ENCODE data around the gene NAV2.

The NAV2 gene

GRCh38 chr11:19715373-19715772, 2.7 kb downstream of the NAV2 start:
- in situ Hi-C loops (cut with MboI; ENCODE audit: low sequenced_read_pairs): no loop called here
- no peak overlapping the region for H3K4me3 ChIP-seq
- peaks cover 8% of the 10 kb centered on the region for H3K4me1 ChIP-seq
- H3K36me3 ChIP-seq (replicated peaks): no peaks in the 10 kb centered on the region
- H3K9me3 ChIP-seq: no peaks in the 10 kb centered on the region
- no peak for DNase-seq (ENCODE audit: low spot score in 2 of 2)
- peaks cover 28% of the 10 kb centered on the region for H3K27me3 ChIP-seq (ENCODE audit: low read depth)

- Histone ChIP-seq H3K27me3 (ENCODE audit: low read depth) (peaks cover 35% of the 10 kb centered on the region), H3K4me1 (peaks cover 2% of the 10 kb centered on the region; the same call in 1 of the 2 replicates), H3K9me3 (no peaks in the 10 kb centered on the region), H3K4me3 (no peak overlapping the region), H3K36me3 (replicated peaks) (no peaks in the 10 kb centered on the region)
- DNase-seq (ENCODE audit: low spot score in 2 of 2): no peak
- in situ Hi-C loops (cut with MboI; ENCODE audit: low sequenced_read_pairs): no loop called here
Observed at GRCh38 chr11:19718051-19718450, 5.4 kb downstream of the NAV2 start.

- no peaks in the 10 kb centered on the region for H3K4me1 ChIP-seq
- no peak overlapping the region for H3K4me3 ChIP-seq
- in situ Hi-C loops (cut with MboI; ENCODE audit: low sequenced_read_pairs): no loop called here
- H3K9me3 ChIP-seq: no peaks in the 10 kb centered on the region
- no peaks in the 10 kb centered on the region for H3K36me3 ChIP-seq (replicated peaks)
- peaks cover 26% of the 10 kb centered on the region for H3K27me3 ChIP-seq (ENCODE audit: low read depth)
- no peak for DNase-seq (ENCODE audit: low spot score in 2 of 2)
Observed at GRCh38 chr11:19718951-19719350, 6.3 kb downstream of the NAV2 start.

- H3K9me3 ChIP-seq: no peaks in the 10 kb centered on the region
- no peak for DNase-seq (ENCODE audit: low spot score in 2 of 2)
- peaks cover 17% of the 10 kb centered on the region for H3K27me3 ChIP-seq (ENCODE audit: low read depth)
- H3K36me3 ChIP-seq (replicated peaks): no peaks in the 10 kb centered on the region
- H3K4me3 ChIP-seq: no peak overlapping the region
- no peaks in the 10 kb centered on the region for H3K4me1 ChIP-seq
- in situ Hi-C loops (cut with MboI; ENCODE audit: low sequenced_read_pairs): no loop called here
Observed at GRCh38 chr11:19719960-19720359, 7.3 kb downstream of the NAV2 start.

GRCh38 chr11:19721176-19721575, 8.5 kb downstream of the NAV2 start:
- no peak overlapping the region for H3K4me3 ChIP-seq
- no peaks in the 10 kb centered on the region for H3K36me3 ChIP-seq (replicated peaks)
- H3K9me3 ChIP-seq: no peaks in the 10 kb centered on the region
- in situ Hi-C loops (cut with MboI; ENCODE audit: low sequenced_read_pairs): no loop called here
- H3K4me1 ChIP-seq: no peaks in the 10 kb centered on the region
- peaks cover 8% of the 10 kb centered on the region for H3K27me3 ChIP-seq (ENCODE audit: low read depth)
- no peak for DNase-seq (ENCODE audit: low spot score in 2 of 2)

- no peaks in the 10 kb centered on the region for H3K4me1 ChIP-seq
- no peak for DNase-seq (ENCODE audit: low spot score in 2 of 2)
- in situ Hi-C loops (cut with MboI; ENCODE audit: low sequenced_read_pairs): no loop called here
- H3K9me3 ChIP-seq: no peaks in the 10 kb centered on the region
- H3K36me3 ChIP-seq (replicated peaks): no peaks in the 10 kb centered on the region
- peaks cover 8% of the 10 kb centered on the region; the same call in 1 of the 2 replicates for H3K27me3 ChIP-seq (ENCODE audit: low read depth)
- no peak overlapping the region for H3K4me3 ChIP-seq
Observed at GRCh38 chr11:19722702-19723101, 10.1 kb downstream of the NAV2 start.

- Histone ChIP-seq H3K9me3 (no peaks in the 10 kb centered on the region), H3K27me3 (ENCODE audit: low read depth) (peaks cover 8% of the 10 kb centered on the region; the same call in 1 of the 2 replicates), H3K36me3 (replicated peaks) (no peaks in the 10 kb centered on the region), H3K4me3 (no peak overlapping the region), H3K4me1 (no peaks in the 10 kb centered on the region)
- in situ Hi-C loops (cut with MboI; ENCODE audit: low sequenced_read_pairs): no loop called here
- DNase-seq (ENCODE audit: low spot score in 2 of 2): no peak
Observed at GRCh38 chr11:19723572-19724342, 11.1 kb downstream of the NAV2 start.

GRCh38 chr11:19724765-19725164, 12.1 kb downstream of the NAV2 start:
- Histone ChIP-seq H3K36me3 (replicated peaks) (no peaks in the 10 kb centered on the region), H3K9me3 (no peaks in the 10 kb centered on the region), H3K4me3 (no peak overlapping the region), H3K27me3 (ENCODE audit: low read depth) (peaks cover 8% of the 10 kb centered on the region; the same call in 1 of the 2 replicates), H3K4me1 (no peaks in the 10 kb centered on the region)
- in situ Hi-C loops (cut with MboI; ENCODE audit: low sequenced_read_pairs): loop anchor here (25.0 kb wide), 1 partner anchor 662 kb away; the partner anchor contains the start of gene MRGPRX2
- DNase-seq (ENCODE audit: low spot score in 2 of 2): no peak

GRCh38 chr11:19725379-19726079, 12.9 kb downstream of the NAV2 start:
- peaks cover 7% of the 10 kb centered on the region; the same call in 1 of the 2 replicates for H3K27me3 ChIP-seq (ENCODE audit: low read depth)
- no peaks in the 10 kb centered on the region for H3K9me3 ChIP-seq
- in situ Hi-C loops (cut with MboI; ENCODE audit: low sequenced_read_pairs): loop anchor here (25.0 kb wide), 1 partner anchor 663 kb away; the partner anchor contains the start of gene MRGPRX2
- H3K36me3 ChIP-seq (replicated peaks): no peaks in the 10 kb centered on the region
- no peak for DNase-seq (ENCODE audit: low spot score in 2 of 2)
- H3K4me3 ChIP-seq: no peak overlapping the region
- no peaks in the 10 kb centered on the region for H3K4me1 ChIP-seq

GRCh38 chr11:19727246-19727645, 14.6 kb downstream of the NAV2 start:
- H3K4me3 ChIP-seq: no peak overlapping the region
- H3K9me3 ChIP-seq: no peaks in the 10 kb centered on the region
- no peaks in the 10 kb centered on the region for H3K36me3 ChIP-seq (replicated peaks)
- no peaks in the 10 kb centered on the region for H3K4me1 ChIP-seq
- in situ Hi-C loops (cut with MboI; ENCODE audit: low sequenced_read_pairs): loop anchor here (25.0 kb wide), 1 partner anchor 665 kb away; the partner anchor contains the start of gene MRGPRX2
- no peaks in the 10 kb centered on the region; the same call in 1 of the 2 replicates for H3K27me3 ChIP-seq (ENCODE audit: low read depth)
- no peak for DNase-seq (ENCODE audit: low spot score in 2 of 2)

GRCh38 chr11:19728436-19728835, 15.8 kb downstream of the NAV2 start:
- Histone ChIP-seq H3K9me3 (no peaks in the 10 kb centered on the region), H3K36me3 (replicated peaks) (no peaks in the 10 kb centered on the region), H3K4me1 (no peaks in the 10 kb centered on the region; the same call in 1 of the 2 replicates), H3K4me3 (no peak overlapping the region), H3K27me3 (ENCODE audit: low read depth) (no peaks in the 10 kb centered on the region)
- in situ Hi-C loops (cut with MboI; ENCODE audit: low sequenced_read_pairs): loop anchor here (25.0 kb wide), 1 partner anchor 666 kb away; the partner anchor contains the start of gene MRGPRX2
- no peak for DNase-seq (ENCODE audit: low spot score in 2 of 2)

GRCh38 chr11:19729141-19729540, 16.5 kb downstream of the NAV2 start:
- no peak overlapping the region for H3K4me3 ChIP-seq
- H3K9me3 ChIP-seq: no peaks in the 10 kb centered on the region
- no peaks in the 10 kb centered on the region for H3K27me3 ChIP-seq (ENCODE audit: low read depth)
- no peaks in the 10 kb centered on the region for H3K36me3 ChIP-seq (replicated peaks)
- no peak for DNase-seq (ENCODE audit: low spot score in 2 of 2)
- no peaks in the 10 kb centered on the region; the same call in 1 of the 2 replicates for H3K4me1 ChIP-seq
- in situ Hi-C loops (cut with MboI; ENCODE audit: low sequenced_read_pairs): loop anchor here (25.0 kb wide), 1 partner anchor 667 kb away; the partner anchor contains the start of gene MRGPRX2

- Histone ChIP-seq H3K27me3 (ENCODE audit: low read depth) (no peaks in the 10 kb centered on the region), H3K4me3 (no peak overlapping the region), H3K4me1 (no peaks in the 10 kb centered on the region; the same call in 1 of the 2 replicates), H3K9me3 (no peaks in the 10 kb centered on the region), H3K36me3 (replicated peaks) (no peaks in the 10 kb centered on the region)
- no peak for DNase-seq (ENCODE audit: low spot score in 2 of 2)
- in situ Hi-C loops (cut with MboI; ENCODE audit: low sequenced_read_pairs): loop anchor here (25.0 kb wide), 1 partner anchor 668 kb away; the partner anchor contains the start of gene MRGPRX2
Observed at GRCh38 chr11:19730373-19730772, 17.7 kb downstream of the NAV2 start.

GRCh38 chr11:19734171-19734570, 21.5 kb downstream of the NAV2 start:
- Histone ChIP-seq H3K4me1 (no peaks in the 10 kb centered on the region; the same call in 1 of the 2 replicates), H3K27me3 (ENCODE audit: low read depth) (no peaks in the 10 kb centered on the region), H3K9me3 (no peaks in the 10 kb centered on the region), H3K4me3 (no peak overlapping the region), H3K36me3 (replicated peaks) (no peaks in the 10 kb centered on the region)
- no peak for DNase-seq (ENCODE audit: low spot score in 2 of 2)
- in situ Hi-C loops (cut with MboI; ENCODE audit: low sequenced_read_pairs): loop anchor here (25.0 kb wide), 1 partner anchor 672 kb away; the partner anchor contains the start of gene MRGPRX2
